ENCODE measurements around the gene NOSIP.
A peak's percentile ranks its signal among the peaks of the same experiment; 100 is the strongest.
"Not testable (repeated sequence)": the region's sequence is repeated elsewhere in the genome, so short reads cannot be mapped to it uniquely, and the experiment has no call there.

Gene NOSIP

GRCh38 chr19:49580264-49581006 lies at the start of gene NOSIP:
NOSIP (minus strand) TSS chr19:49580556; CDS start chr19:49560691, 19,865 bp downstream.
- DNase-seq = peak; percentile 95

- no peak for DNase-seq
These were observed 49.3 kb upstream of the NOSIP start for GRCh38 chr19:49629659-49630058.

- no peak for DNase-seq
These were observed 45.9 kb upstream of the NOSIP start for GRCh38 chr19:49626226-49626625.

- no peak for DNase-seq
These were observed 44.9 kb upstream of the NOSIP start for GRCh38 chr19:49624967-49625910.

- DNase-seq = not testable (repeated sequence)
These were observed 37.5 kb upstream of the NOSIP start for GRCh38 chr19:49617860-49618259.

DNA sequence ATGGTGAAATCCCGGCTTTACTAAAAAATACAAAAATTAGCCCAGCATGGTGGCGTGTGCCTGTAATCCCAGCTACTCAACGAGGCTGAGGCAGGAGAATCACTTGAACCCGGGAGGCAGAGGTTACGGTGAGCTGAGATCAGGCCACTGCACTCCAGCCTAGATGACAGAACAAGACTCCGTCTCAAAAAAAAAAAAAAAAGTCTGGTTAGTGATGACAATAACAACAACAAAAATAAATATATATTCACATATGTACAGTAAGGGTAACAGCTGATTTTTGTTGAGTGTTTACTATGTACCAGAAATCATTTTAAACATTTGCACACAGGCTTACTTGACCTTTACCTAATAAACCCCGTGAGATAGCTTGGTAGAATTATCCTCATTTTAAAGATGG lies 36.6 kb upstream of the NOSIP start:
- no peak for DNase-seq

DNA sequence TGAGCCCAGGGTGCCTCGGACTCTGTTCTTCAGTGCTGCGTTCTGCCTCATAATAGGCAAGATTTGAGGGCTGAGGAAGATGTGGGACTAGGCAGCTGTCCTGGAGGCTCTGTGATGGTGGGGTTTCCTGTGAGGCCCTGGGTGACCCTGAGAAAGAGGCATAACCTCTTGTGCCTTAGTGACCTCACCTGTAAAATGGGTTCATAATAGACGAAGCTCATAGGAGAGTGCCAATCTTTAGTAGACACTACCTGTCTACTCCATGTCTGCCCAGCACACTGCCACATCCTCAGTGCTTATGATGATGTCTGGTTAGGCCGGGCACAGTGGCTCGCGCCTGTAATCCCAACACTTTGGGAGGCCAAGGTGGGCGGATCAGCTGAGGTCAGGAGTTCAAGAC lies 36.2 kb upstream of the NOSIP start:
- DNase-seq = no peak

- no peak for DNase-seq
These were observed 35.5 kb upstream of the NOSIP start for GRCh38 chr19:49615861-49616260.

GRCh38 chr19:49614096-49614833 lies 33.9 kb upstream of the NOSIP start:
- DNase-seq = no peak

GRCh38 chr19:49613374-49613773 lies 33.0 kb upstream of the NOSIP start:
- no peak for DNase-seq

DNA sequence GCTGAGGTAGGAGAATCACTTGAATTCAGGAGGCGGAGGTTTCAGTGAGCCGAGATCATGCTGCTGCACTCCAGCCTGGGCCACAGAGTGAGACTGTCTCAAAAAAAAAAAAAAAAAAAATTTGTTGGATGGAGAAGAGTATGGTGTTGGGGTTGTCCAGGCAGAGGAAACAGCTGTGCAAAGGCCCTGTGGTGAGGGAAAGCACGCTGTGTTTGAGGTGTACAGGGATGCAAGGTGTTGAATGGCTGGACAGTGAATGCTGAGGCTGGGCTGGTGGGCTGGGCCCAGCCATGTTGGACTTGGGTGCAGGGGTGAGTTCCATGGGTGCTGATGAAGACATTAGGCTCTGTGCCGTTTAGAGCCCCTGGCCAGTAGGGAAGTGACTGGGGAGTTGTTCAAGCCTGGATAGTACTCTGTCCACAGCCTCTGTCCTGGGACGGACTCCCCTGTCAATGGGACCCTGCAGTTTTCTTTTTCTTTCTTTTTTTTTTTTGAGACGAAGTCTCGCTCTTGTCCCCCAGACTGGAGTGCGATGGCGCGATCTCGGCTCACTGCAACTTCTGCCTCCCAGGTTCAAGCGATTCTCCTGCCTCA lies 29.2 kb upstream of the NOSIP start:
- DNase-seq = no peak

DNA sequence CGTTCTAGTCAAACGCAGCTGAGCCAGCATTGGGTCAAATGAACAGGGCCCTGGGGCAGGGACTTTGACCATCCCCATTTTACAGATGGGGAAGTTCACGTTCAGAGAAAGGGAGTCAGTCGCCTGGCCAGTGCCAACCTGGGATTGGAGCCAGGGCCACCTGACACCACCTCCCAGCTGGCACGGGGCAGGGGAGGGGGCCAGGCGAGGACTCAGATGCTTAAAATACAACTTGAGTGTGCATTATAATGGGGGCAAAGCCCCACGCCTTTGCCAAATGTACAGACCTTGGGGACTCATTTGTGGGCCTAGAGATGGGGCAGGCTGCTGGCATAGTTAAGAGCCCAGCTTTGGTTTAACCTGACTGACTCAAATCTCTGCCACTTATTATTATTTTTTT lies 25.2 kb upstream of the NOSIP start:
- DNase-seq = no peak

DNA sequence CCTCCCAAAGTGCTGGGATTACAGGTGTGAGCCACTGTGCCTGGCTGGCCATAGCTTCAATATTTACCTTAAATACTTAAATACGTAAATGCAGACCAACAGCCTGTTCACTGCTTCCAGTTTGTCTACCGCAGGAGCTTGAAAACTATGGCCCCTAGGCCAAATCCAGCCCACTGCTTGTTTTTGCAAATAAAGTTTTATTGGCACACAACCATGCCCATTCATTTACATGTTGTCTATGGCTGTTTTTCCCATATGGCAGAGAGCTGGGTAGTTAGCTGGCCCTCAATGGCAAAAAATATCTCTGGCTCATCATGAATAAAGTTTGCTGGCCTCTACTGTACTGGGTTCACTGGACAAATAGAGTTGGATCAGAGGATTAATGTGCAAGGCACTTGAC lies 22.4 kb upstream of the NOSIP start:
- DNase-seq = no peak

DNA sequence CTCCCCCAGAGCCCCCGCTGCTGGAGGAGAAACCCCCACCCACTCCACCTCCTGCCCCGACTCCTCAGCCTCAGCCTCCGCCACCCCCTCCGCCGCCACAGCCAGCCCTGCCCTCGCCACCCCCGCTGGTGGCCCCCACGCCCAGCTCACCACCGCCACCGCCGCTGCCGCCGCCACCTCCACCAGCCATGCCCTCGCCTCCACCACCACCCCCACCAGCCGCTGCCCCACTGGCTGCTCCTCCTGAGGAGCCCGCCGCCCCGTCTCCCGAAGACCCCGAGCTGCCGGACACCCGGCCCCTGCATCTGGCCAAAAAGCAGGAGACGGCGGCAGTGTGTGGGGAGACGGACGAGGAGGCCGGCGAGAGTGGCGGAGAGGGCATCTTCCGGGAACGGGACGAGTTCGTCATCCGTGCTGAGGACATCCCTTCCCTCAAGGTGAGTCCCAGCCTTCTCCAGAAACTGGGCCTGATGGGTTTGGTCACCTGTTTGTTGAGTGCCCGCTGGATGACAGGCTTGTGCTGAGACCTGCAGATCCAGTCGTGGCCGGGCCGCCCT lies 21.2 kb upstream of the NOSIP start:
- DNase-seq = no peak

DNA sequence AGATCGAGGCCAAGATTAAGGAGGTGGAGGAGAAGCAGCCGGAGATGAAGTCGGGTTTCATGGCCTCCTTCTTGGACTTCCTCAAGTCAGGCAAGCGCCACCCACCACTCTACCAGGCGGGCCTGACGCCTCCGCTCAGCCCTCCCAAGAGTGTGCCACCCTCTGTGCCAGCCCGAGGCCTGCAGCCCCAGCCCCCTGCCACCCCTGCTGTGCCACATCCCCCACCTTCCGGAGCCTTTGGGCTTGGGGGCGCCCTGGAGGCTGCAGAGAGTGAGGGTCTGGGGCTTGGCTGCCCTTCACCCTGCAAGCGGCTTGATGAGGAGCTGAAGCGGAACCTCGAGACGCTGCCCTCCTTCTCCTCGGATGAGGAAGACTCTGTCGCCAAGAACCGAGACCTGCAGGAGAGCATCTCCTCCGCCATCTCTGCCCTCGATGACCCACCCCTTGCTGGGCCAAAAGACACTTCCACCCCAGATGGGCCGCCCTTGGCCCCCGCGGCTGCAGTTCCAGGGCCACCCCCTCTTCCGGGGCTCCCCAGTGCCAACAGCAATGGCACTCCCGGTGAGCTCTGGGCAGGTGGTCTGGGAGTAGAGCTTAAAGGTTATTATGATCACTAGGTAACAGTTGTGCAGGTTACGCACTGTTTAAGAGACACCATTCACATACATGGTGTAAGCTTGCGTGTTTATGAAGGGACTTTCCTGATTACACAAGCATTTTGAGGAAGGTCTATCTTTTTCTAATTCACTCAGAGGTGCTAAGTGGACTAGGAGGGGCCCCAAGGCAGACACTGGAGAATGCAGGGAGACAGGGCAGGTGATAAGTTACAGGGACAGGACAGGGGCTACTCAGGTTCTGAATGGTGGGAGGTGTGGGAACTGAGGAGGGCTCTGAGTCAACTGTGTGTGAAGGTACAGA lies 19.3 kb upstream of the NOSIP start:
- DNase-seq = no peak

DNA sequence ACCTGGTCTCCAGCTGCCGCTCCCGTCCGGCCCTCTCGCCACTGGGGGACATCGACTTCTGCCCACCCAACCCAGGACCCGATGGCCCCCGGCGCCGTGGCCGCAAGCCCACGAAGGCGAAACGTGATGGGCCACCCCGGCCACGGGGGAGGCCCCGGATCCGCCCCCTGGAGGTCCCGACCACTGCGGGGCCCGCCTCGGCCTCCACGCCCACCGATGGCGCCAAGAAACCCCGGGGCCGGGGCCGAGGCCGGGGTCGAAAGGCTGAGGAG lies 17.3 kb upstream of the NOSIP start:
- no peak for DNase-seq

GRCh38 chr19:49596954-49597702 lies 16.8 kb upstream of the NOSIP start:
- DNase-seq = no peak

GRCh38 chr19:49596407-49596806 lies 16.1 kb upstream of the NOSIP start:
- DNase-seq = no peak

DNA sequence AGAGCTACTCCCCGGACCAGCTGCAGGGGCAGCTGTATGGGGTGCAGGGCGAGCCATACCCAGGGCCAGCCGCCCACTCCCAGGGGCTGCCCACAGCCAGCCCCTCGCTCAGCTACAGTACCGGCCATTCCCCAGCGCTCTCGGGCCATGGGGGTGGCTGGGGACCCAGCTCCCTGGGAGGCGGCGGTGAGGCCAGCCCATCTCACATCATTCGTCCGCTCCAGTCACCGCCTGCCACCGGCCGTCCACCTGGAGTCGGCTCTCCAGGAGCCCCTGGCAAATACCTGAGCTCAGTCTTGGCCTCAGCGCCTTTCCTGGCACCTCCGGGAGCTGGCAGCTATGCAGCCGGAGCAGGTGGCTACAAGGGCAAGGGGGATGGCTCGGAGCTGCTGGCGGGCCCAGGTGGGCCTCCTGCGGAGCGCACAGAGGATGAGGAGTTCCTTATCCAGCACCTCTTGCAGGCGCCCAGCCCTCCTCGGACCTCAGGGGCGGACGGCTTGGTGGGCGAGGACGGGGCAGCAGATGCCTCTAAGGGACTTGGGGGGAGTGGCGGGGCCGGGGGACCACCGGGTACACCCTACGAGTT lies 15.6 kb upstream of the NOSIP start:
- DNase-seq = no peak

DNA sequence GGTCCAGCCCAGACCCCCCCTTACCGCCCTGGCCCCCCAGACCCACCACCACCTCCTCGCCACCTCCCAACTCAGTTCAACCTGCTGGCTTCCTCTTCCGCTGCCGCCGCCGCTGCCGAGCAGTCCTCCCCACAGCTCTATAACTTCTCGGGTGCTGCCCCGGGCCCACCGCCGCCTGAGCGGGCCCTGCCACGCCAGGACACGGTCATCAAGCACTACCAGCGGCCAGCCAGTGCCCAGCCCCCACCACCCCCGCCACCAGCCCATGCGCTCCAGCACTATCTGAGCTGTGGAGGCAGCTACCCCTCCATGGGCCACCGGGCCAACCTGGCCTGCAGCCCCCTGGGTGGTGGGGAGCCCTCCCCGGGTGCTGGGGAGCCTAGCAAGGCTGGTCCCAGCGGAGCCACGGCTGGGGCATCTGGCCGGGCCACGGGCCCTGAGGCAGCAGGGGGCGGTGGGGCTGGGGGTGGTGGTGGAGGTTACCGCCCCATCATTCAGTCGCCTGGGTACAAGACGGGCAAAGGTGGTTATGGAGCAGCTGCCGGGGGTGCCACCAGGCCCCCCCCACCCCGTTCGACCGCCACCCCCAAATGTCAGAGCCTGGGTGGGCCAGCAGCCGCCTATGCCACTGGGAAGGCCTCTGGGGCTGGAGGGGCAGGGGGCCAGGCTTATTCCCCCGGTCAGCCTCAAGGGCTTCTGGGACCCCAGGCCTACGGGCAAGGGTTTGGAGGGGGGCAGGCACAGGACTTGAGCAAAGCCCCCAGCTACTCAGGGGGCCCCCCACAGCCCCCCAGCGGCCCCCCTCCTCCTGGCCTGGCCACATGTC lies 14.8 kb upstream of the NOSIP start:
- no peak for DNase-seq
